GM18907 (cell line): ENCODE results near the gene SBSN.

ENCODE experiments used
- ATAC-seq: cut with Tn5 transposase; IDR thresholded peaks from one replicate; pipeline ENCODE4 v1.9.1; 2021; ENCODE audit warnings: mild to moderate bottlenecking, moderate library complexity; ENCODE audit not compliant: unreplicated experiment

The SBSN gene

DNA sequence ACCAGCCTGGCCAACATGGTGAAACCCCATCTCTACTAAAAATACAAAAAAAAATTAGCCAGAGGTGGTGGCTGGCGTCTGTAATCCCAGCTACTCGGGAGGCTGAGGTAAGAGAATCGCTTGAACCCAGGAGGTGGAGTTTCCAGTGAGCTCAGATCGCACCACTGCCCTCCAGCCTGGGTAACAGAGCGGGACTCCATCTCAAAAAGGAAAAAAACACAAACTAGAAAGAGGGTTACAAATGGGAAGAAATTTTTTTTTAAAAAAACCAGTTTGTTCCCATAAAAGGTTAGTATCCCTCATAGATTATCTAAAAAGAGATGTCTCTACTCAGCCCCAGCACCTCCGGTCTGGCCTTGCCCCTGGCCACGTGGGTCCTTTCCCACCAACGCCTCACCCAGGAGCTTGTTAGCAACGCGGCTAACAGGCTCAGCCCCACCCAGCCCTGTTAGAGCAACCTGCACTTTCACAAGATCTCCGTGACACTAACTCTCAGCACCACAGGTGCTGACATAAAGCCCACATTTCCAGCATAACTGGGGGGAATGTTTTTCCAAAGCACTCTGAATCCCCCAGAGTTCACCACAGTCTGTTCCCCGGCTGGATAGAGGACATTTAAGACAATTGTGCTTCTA is 19.0 kb downstream of the SBSN start:
- ATAC-seq: no peak

- no peak for ATAC-seq
These were observed 20.0 kb downstream of the SBSN start for GRCh38 chr19:35508129-35508528.

- no peak for ATAC-seq
These were observed 20.6 kb downstream of the SBSN start for GRCh38 chr19:35507561-35507960.

DNA sequence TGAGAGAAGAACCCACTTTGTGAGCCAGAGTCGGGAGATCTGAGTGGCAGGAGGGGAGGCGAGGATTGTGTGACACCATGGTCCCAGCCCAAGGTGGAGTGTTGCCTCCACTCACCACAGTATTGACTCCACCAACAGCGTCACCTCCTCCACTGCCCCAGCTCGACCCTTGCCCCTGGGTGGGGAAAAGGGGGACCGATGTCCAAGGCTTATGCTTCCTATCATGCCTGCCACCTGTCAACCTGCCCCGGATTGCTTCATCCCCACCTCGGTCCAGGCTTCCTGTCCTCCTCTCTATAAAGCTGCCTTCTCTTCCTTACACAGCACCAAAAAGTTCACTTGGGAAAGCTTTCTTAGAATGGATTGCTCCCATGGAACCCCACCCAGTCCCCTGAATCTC is 22.1 kb downstream of the SBSN start:
- no peak for ATAC-seq

DNA sequence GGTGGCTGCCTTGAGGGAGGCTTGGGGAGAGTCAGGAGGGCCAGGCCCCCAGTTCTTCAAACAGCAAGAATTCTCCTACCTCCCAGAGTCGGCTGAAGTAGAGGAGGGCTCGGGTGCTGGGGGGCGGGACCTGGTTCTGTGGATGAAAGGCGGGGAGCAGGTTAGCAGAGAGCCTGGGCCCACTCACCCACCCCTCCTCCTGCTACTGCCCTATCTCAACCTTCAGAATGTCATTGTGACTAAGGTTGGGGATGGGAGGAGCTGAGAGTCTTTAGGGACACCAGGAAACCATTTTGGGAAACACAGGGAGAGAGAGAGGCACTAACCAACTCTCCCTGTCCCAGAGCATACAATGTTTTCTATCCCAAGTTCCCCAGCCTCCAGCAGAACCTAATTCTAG is 25.4 kb downstream of the SBSN start:
- no peak for ATAC-seq

DNA sequence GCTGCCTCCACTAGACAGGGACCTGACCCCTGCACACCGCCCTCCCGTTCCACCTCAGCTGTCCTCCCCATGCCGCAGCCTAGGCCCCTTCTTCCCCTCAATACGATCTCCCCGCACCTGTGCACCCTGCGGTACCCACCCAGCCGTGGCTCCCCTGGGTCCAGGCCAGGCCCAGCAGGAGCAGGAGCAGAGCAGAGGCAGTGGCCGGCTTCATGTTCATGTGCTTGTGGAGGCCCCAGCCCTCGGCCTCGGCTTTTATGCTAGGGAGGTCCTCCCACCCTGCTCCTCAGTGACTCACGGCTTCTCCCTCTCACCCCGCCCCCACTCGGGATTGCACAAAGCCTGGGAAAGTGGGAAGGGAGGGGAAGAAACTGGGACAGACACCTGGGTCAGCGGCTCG is 26.4 kb downstream of the SBSN start:
- ATAC-seq: no peak

DNA sequence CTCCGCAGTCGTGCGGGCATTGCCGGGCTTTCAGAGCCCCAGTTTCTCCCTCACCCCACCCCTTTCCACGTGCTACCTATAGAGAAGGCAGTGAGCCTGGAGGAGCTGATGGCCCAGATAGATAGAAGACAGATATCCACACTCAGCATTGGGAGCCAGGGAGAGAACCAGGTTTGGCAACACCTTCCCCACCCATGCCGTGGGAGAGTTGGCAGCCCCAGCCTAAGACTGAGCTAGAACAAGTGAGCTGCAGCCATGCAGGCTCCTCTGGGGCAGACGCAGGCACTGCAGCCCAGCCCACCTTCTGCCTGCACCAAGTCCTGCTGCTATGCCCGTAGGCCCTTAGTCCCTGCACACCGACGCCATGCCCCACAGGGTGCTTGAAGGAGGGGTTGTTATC is 27.5 kb downstream of the SBSN start:
- ATAC-seq: no peak

DNA sequence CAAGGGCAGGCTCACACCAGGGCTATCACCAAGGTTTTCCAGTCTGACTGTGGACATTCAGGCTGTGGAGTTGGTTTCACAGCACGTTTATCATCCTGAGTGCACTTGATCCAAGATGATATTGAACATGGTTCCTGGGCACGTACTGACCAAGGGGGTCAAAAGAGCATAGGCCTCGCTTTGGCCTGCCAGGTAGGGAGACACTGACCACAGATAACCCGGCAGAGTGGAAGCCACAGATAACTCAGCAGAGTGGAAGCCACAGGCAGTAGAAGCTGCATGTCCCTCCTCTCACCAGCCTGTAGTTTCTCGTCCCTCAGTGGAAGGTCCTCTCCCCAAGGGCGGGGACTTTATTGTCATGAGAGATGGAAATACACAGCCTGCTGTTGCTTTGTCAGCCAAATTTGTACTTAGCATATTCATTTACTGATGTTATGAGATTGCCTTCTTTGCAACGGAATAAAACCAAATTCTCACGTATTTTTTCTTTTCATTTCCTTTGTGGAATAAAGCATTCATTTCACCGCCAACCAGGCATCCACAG is 29.1 kb downstream of the SBSN start:
- no peak for ATAC-seq

DNA sequence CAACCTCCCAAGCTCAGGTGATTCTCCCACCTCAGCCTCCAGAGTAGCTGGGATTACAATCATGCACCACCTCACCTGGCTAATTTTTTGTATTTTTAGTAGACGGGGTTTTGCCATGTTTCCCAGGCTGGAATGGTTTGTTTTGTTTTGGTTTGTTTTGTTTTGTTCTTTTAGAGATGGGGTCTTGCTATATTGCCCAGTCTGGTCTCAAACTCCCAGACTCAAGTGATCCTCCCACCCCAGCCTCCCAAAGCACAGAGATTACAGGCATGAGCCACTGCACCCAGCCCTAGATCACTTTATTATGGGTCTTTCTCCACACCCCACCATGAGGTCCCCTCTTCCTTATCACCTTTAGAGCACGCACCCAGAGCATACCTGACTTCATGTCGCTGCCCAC is 29.9 kb downstream of the SBSN start:
- ATAC-seq: no peak

- ATAC-seq: no peak
These were observed 30.7 kb downstream of the SBSN start for GRCh38 chr19:35497406-35497805.

- no peak for ATAC-seq
These were observed 32.7 kb downstream of the SBSN start for GRCh38 chr19:35495107-35496064.

GRCh38 chr19:35493971-35494370 is 34.1 kb downstream of the SBSN start:
- ATAC-seq: no peak

DNA sequence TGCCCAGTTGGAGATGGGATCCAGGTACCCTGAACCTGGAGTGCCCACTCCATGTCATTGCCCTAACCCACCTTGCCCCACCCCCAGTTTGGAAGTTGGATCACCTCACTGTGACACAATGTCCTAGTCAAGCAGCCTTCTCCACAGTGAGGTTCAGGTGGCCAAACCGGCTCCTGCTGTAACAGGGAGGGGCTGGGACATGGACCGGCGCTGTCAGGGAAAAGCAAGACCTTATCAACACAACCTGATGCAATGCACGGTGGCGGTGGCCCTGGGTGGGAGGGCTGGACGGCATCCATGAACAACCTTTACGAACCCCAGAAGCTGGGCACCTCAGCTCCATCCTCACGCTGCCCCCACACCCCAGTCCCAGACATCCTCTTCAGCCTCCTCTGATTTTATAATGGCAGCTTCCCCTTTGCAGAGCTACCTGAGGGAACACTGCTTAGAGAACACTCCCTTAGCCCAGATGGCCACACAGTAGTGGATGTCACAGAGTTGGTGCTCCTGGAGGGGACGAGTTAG is 36.2 kb downstream of the SBSN start:
- ATAC-seq: no peak

GRCh38 chr19:35490364-35490763 is 37.7 kb downstream of the SBSN start, which contains the start of gene KRTDAP:
Gene KRTDAP, minus strand, starts transcription at chr19:35490464. Its CDS starts 22 bp downstream, at chr19:35490442.
- ATAC-seq: no peak

GRCh38 chr19:35488677-35489076 is 39.4 kb downstream of the SBSN start:
- ATAC-seq: no peak

GRCh38 chr19:35487656-35488182 is 40.4 kb downstream of the SBSN start:
- no peak for ATAC-seq

DNA sequence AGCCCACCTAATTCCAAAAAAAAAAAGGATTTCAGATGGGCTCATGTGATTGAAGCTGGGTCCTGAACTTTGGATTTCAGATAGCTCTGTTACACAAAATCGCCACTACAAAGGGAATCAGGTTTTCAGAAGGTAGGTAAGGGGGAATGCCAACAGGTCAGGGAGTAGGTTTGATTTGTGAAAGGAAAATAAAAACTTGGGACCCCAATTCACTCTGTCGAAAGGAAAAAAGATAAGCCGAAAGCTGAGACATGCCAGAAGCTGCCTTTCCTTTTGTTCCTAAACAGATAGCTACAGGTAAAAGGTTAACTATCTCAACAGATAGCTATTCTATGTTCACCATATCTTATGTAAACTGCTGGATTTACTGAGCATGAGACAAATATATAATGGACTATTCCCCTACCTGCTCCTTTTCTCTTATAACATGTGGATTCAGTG is 41.8 kb downstream of the SBSN start:
- ATAC-seq: no peak

- ATAC-seq: peak; percentile 77
These were observed 43.7 kb downstream of the SBSN start for GRCh38 chr19:35484252-35485036.

- no peak for ATAC-seq
These were observed 45.0 kb downstream of the SBSN start for GRCh38 chr19:35483089-35483488.
